DOHH2 (cell line): Measurements from ENCODE around the gene USP9X.

Source experiments
- EZH2phosphoT487 ChIP-seq: fragments of 200-600 bp; sonication (generic); IDR thresholded peaks from 2 replicates; pipeline ENCODE4 v1.6.1; 2017; ENCODE audit warnings: borderline replicate concordance, mild to moderate bottlenecking, antibody characterized with exemption, low read length, moderate library complexity, mixed read lengths
- TF ChIP-seq, protein P1 (sequence below): fragments of 200-600 bp; sonication (generic); IDR thresholded peaks from one replicate; pipeline ENCODE4 v1.5.1; 2014; ENCODE audit warnings: antibody characterized with exemption, mild to moderate bottlenecking, low read depth, low read length; ENCODE audit not compliant: poor library complexity, severe bottlenecking

DNA sequence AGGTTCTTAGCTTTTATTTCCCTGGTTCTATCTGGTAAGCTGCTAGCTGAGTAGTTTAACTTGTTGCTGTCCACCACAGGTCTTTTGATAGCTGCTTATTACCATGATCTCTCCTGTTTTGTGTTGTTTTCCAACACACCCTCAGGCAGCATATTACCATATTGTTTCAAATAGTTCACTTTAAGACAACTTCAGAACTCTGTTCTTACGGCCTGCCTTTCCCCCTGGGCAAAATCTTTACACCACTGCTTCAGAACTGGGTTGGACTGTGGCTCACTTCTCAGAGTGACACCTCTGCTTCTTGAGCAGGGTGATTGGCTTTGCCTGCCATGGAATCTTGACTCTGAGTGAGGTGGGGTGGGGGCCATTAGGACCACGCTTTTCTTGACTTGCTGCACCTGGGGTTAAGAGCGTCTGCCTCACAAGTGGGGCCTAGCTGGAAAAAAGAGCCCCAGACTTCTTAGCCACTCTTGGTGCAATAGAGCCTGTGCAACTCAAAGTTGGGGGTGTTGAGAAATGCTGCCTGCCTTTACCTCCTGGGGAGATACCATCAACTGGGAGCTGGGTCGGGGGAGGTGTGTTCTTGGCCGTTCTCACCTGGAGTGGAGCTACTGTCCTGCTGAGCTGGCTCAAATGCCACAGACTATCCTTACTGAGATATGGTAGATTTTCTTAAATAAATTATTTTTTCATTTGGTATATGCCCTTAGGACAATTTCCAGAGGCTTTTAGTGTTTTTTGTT lies 23.4 kb downstream of the USP9X start:
- TF ChIP-seq, protein P1, sequence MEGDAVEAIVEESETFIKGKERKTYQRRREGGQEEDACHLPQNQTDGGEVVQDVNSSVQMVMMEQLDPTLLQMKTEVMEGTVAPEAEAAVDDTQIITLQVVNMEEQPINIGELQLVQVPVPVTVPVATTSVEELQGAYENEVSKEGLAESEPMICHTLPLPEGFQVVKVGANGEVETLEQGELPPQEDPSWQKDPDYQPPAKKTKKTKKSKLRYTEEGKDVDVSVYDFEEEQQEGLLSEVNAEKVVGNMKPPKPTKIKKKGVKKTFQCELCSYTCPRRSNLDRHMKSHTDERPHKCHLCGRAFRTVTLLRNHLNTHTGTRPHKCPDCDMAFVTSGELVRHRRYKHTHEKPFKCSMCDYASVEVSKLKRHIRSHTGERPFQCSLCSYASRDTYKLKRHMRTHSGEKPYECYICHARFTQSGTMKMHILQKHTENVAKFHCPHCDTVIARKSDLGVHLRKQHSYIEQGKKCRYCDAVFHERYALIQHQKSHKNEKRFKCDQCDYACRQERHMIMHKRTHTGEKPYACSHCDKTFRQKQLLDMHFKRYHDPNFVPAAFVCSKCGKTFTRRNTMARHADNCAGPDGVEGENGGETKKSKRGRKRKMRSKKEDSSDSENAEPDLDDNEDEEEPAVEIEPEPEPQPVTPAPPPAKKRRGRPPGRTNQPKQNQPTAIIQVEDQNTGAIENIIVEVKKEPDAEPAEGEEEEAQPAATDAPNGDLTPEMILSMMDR, result no peak
- no peak for TF ChIP-seq EZH2phosphoT487
